ENCODE results near the gene TEX19. TPM values are rescaled to one million over a fixed set of nuclear protein-coding genes. Genes with fewer than 3 reads are reported as not detected.
A peak's percentile ranks its signal among the peaks of the same experiment; 100 is the strongest.

Gene TEX19, protein sequence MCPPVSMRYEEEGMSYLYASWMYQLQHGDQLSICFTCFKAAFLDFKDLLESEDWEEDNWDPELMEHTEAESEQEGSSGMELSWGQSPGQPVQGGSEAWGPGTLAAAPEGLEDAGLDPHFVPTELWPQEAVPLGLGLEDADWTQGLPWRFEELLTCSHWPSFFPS
- total RNA-seq: not detected

DNA sequence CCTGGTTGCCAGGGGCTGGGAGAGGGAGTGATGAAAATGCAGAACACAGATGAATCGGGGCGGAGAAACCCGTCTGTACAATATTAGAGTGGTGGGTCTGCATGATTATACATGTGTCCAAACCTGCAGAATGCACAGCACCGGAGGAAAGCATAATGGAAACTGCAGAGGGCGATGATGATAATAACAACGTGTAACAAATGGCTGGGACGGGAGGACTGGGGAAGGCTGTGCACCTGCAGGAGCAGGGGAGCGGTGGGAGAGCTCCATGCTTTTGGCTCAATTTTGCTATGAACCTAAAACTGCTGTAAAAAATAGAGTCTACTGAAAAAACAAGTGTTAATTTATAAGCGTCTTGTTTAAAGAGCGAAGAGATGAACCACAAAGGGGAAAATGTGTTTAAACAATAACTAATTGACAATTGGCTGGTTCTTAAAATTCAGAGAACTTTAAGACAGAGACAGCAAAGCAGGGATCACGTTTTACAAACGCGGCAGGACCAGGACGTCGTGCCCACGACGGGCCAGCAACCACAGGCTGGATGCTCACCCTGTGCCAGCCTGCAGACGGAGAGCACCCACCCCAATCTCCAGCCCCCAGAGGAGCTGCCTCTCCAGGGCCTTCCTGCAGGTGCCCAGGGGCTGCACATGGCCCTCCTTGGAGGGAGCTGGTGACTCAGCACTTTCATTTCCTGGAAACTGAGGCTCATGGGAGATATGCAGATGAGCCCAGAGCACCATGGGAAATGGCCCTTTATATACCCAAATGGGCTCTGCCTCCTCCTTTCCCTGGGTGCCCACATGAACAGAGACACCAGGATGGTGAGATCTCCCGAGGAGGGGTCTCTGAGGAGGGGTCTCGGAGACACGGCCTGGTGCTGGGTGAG is at the start of gene TEX19:
TSS of gene TEX19 (plus strand) at position 783 of the 886 bp plus-strand sequence. CDS start 2,904 bp downstream, outside the sequence.
- no peak for DNase-seq (ENCODE audit: low spot score in 2 of 2)
- intact Hi-C loops (cut with DNase I; ENCODE audit: low total_unique reads): loop anchor here (10.0 kb wide), 1 partner anchor 416 kb away; no protein-coding TSS in a partner anchor
- WGBS, 2 donors: 55 to 56% methylated on average over 21 of the region's 21 CpGs
- TF ChIP-seq, protein P1, sequence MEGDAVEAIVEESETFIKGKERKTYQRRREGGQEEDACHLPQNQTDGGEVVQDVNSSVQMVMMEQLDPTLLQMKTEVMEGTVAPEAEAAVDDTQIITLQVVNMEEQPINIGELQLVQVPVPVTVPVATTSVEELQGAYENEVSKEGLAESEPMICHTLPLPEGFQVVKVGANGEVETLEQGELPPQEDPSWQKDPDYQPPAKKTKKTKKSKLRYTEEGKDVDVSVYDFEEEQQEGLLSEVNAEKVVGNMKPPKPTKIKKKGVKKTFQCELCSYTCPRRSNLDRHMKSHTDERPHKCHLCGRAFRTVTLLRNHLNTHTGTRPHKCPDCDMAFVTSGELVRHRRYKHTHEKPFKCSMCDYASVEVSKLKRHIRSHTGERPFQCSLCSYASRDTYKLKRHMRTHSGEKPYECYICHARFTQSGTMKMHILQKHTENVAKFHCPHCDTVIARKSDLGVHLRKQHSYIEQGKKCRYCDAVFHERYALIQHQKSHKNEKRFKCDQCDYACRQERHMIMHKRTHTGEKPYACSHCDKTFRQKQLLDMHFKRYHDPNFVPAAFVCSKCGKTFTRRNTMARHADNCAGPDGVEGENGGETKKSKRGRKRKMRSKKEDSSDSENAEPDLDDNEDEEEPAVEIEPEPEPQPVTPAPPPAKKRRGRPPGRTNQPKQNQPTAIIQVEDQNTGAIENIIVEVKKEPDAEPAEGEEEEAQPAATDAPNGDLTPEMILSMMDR (IDR thresholded peaks at IDR 0.05): no peak
- no peak for TF ChIP-seq POLR2A (IDR thresholded peaks at IDR 0.05)
- H3K4me3 ChIP-seq (ENCODE audit: low read depth, poor library complexity, severe bottlenecking): no peak within 1 kb of the TSS

DNA sequence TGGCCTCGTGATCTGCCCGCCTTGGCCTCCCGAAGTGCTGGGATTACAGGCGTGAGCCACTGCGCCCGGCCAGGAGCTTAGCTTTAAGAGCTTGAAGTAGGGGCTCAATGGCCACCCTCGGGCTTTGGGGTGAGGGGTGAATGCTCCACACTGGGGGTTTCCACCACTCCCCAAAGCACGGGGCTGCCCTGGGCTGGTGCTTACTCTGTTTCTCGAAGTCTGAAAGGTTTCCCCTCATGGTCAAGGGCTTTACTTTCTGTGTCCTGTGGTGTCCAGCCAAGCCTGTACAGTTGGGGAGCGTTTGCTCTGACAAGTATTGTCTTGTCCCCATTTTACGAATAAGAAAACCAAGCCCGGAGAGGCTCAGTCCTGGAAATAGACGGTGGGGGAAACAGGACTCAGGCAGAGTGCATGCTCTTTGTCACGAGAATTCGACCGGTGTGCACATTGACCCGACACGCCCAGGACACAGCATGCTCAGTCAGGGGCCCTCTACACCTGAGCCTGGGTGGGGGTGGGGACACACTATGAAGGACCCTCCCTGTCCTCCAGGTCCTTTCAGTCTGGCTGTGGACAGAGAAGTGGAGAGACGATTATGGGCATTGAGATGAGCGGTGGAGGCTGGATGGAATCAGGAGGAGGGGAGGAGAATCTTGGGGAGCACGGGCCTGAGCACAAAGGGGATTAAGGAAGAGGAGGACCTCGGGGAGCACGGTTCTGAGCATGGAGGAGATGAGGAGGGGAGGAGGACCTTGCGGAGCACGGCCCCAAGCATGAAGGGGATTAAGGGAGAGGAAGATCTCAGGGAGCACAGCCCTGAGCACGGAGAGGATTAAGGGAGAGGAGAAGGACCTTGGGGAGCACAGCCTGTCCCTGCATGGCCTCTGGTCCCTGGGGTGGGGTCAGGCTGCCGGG is 49.1 kb upstream of the TEX19 start:
- H3K4me3 ChIP-seq (ENCODE audit: low read depth, poor library complexity, severe bottlenecking): no peak overlapping the region
- no peak for DNase-seq (ENCODE audit: low spot score in 2 of 2)
- TF ChIP-seq, protein P1 (IDR thresholded peaks at IDR 0.05): peak in 1 of 3 donors; percentile 7
- TF ChIP-seq POLR2A (IDR thresholded peaks at IDR 0.05): no peak
- intact Hi-C loops (cut with DNase I; ENCODE audit: low total_unique reads): loop anchor here (10.0 kb wide), 1 partner anchor 75 kb away; no protein-coding TSS in a partner anchor
- WGBS, 2 donors: 78 to 79% methylated on average over 27 of the region's 27 CpGs

DNA sequence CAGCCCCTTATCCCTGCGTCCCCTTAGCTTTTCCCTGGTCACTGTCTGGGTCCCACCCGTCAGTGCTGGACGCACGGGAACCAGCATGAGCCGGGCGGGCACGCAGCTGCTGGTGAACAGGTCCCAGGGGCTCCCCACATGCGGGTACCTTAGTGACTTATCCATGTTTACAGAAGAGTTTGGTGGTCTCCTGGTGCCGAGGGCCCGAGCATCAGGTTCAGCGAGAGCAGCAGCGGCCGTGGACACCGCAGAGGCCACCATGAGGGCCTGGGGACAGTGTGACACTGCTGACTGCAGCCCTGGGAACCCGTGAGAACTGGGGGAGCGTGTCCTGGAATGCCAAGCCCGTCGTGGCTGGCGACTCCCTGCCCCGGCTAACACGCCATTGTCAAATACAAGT is 48.2 kb upstream of the TEX19 start:
- DNase-seq (ENCODE audit: low spot score in 2 of 2): no peak
- 84 to 86% methylated on average over 21 of the region's 21 CpGs for WGBS, 2 donors
- intact Hi-C loops (cut with DNase I; ENCODE audit: low total_unique reads): loop anchor here (10.0 kb wide), 1 partner anchor 76 kb away; no protein-coding TSS in a partner anchor
- H3K4me3 ChIP-seq (ENCODE audit: low read depth, poor library complexity, severe bottlenecking): no peak overlapping the region
- no peak for TF ChIP-seq POLR2A (IDR thresholded peaks at IDR 0.05)
- TF ChIP-seq, protein P1 (IDR thresholded peaks at IDR 0.05): no peak

DNA sequence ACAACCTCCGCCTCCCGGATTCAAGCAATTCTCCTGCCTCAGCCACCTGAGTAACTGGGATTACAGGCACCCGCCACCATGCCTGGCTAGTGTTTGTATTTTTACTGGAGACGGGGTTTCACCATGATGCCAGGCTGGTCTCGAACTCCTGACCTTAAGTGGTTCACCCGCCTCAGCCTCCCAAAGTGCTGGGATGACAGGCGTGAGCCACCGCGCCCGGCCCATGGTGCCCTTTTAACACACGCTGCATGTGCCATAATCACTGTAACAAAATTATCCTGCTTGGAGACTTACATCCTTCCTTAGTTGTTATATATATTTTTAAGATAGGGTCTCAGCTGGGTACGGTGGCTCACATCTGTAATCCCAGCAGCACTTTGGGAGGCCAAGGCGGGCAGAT is 47.1 kb upstream of the TEX19 start:
- WGBS, 2 donors: 93 to 96% methylated on average over 13 of the region's 13 CpGs
- no peak overlapping the region for H3K4me3 ChIP-seq (ENCODE audit: low read depth, poor library complexity, severe bottlenecking)

More for the DNA sequence above, 47.1 kb upstream of the TEX19 start:
- TF ChIP-seq, protein P1 (IDR thresholded peaks at IDR 0.05): no peak
- TF ChIP-seq POLR2A (IDR thresholded peaks at IDR 0.05): no peak
- intact Hi-C loops (cut with DNase I; ENCODE audit: low total_unique reads): loop anchor here (10.0 kb wide), 1 partner anchor 77 kb away; no protein-coding TSS in a partner anchor
- DNase-seq (ENCODE audit: low spot score in 2 of 2): no peak
